IMR-90 (cell line): Measurements from ENCODE around the gene AXIN1. TPM values are rescaled to one million over a fixed set of nuclear protein-coding genes. Genes with fewer than 3 reads are reported as not detected.

ENCODE experiments used
- ATAC-seq: fragments of 200-7000 bp; cut with Tn5 transposase; 2 replicates; pipeline ENCODE4 v1.9.1; 2020; ENCODE audit warnings: low read depth, mild to moderate bottlenecking, moderate library complexity
- BruUV-seq: library from RNA; stranded (reverse); fragments of 400-500 nt; replicated peaks from 2 replicates; lab custom pipeline; 2021; lab: Mats Ljungman, UMichigan
- CTCF ChIA-PET: fragments of 300-600 bp; formaldehyde crosslinking; extraction: SDS; loops from one replicate; lab custom pipeline; 2021; ENCODE audit warnings: antibody characterized with exemption; lab: Yijun Ruan, JAX
- POLR2A ChIA-PET: fragments of 300-600 bp; sonication (Branson Sonifier 250); formaldehyde crosslinking; loops from one replicate; lab custom pipeline; 2022; ENCODE audit warnings: antibody characterized with exemption; ENCODE audit not compliant: unreplicated experiment; lab: Charles Lee
- DNase-seq: peaks from one replicate; pipeline ENCODE4 v3.0.0; 2013
- H2AFZ ChIP-seq: replicated peaks from 2 replicates; pipeline ENCODE3; 2013; ENCODE audit warnings: low read length, mild to moderate bottlenecking; ENCODE audit not compliant: poor library complexity
- H2AK5ac ChIP-seq: 2 replicates; pipeline ENCODE4 v1.6.1; 2013; ENCODE audit warnings: low read depth, low read length, inconsistent platforms
- H2AK9ac ChIP-seq: replicated peaks from 2 replicates; pipeline ENCODE3; 2013; ENCODE audit warnings: mild to moderate bottlenecking, low read depth, low read length, moderate library complexity; ENCODE audit not compliant: poor library complexity
- H2BK120ac ChIP-seq: 2 replicates; pipeline ENCODE4 v1.6.1; 2013; ENCODE audit warnings: low read depth, low read length, inconsistent platforms
- H2BK15ac ChIP-seq: 3 replicates; pipeline ENCODE4 v1.6.1; 2013; ENCODE audit warnings: low read depth, low read length, inconsistent platforms
- H2BK20ac ChIP-seq: 2 replicates; pipeline ENCODE4 v1.6.1; 2013; ENCODE audit warnings: low read depth, mild to moderate bottlenecking, inconsistent platforms, low read length, moderate library complexity
- H2BK5ac ChIP-seq: 2 replicates; pipeline ENCODE4 v1.6.1; 2013; ENCODE audit warnings: mild to moderate bottlenecking, low read depth, low read length, inconsistent platforms; ENCODE audit not compliant: poor library complexity, severe bottlenecking
- H3K14ac ChIP-seq: replicated peaks from 2 replicates; pipeline ENCODE4 v1.6.1; 2013; ENCODE audit warnings: low read depth, low read length, inconsistent platforms
- H3K18ac ChIP-seq: 2 replicates; pipeline ENCODE4 v1.6.1; 2013; ENCODE audit warnings: low read depth, low read length, control low read depth
- H3K23ac ChIP-seq: 2 replicates; pipeline ENCODE4 v1.6.1; 2013; ENCODE audit warnings: low read depth, low read length, inconsistent platforms
- H3K27ac ChIP-seq: 2 replicates; pipeline ENCODE4 v1.5.1; 2013; ENCODE audit warnings: mild to moderate bottlenecking, control low read depth, low read length; ENCODE audit not compliant: insufficient read depth
- H3K27me3 ChIP-seq: 2 replicates; pipeline ENCODE4 v1.6.1; 2013; ENCODE audit warnings: low read length; ENCODE audit not compliant: control insufficient read depth, insufficient read depth
- H3K36me3 ChIP-seq: 2 replicates; pipeline ENCODE4 v1.6.1; 2013; ENCODE audit warnings: low read length, mixed read lengths; ENCODE audit not compliant: control insufficient read depth, insufficient read depth
- H3K4ac ChIP-seq: 2 replicates; pipeline ENCODE4 v1.6.1; 2013; ENCODE audit warnings: low read depth, low read length, inconsistent platforms
- H3K4me1 ChIP-seq: 2 replicates; pipeline ENCODE4 v1.6.1; 2013; ENCODE audit warnings: low read length, mixed read lengths; ENCODE audit not compliant: control insufficient read depth, insufficient read depth
- H3K4me2 ChIP-seq: 2 replicates; pipeline ENCODE4 v1.6.1; 2013; ENCODE audit warnings: low read depth, mild to moderate bottlenecking, control low read depth, low read length, moderate library complexity
- H3K4me3 ChIP-seq: 2 replicates; pipeline ENCODE4 v1.5.1; 2013; ENCODE audit warnings: low read depth, mild to moderate bottlenecking, control low read depth, low read length, moderate library complexity; ENCODE audit not compliant: insufficient read depth
- H3K56ac ChIP-seq: 2 replicates; pipeline ENCODE4 v1.6.1; 2013; ENCODE audit warnings: low read length, inconsistent platforms; ENCODE audit not compliant: insufficient read depth; ENCODE audit errors: extremely low read depth
- H3K79me1 ChIP-seq, 2 experiments: 2 replicates each; pipeline ENCODE4 v1.6.1; 2013; ENCODE audit warnings: low read length in 2 of 2, inconsistent platforms in 1 of 2, low read depth in 1 of 2
- H3K9ac ChIP-seq: 2 replicates; pipeline ENCODE4 v1.6.1; 2013; ENCODE audit warnings: low read depth, low read length, control low read depth
- H3K9me1 ChIP-seq: 2 replicates; pipeline ENCODE4 v1.6.1; 2013; ENCODE audit warnings: low read length, inconsistent platforms; ENCODE audit not compliant: insufficient read depth
- H3K9me3 ChIP-seq: 2 replicates; pipeline ENCODE4 v1.6.1; 2013; ENCODE audit warnings: low read length; ENCODE audit not compliant: control insufficient read depth, insufficient read depth
- H4K20me1 ChIP-seq: 2 replicates; pipeline ENCODE4 v1.6.1; 2013; ENCODE audit warnings: low read length, inconsistent platforms; ENCODE audit not compliant: insufficient read depth
- H4K5ac ChIP-seq: 2 replicates; pipeline ENCODE4 v1.6.1; 2013; ENCODE audit warnings: mild to moderate bottlenecking, low read depth, low read length, control low read depth
- H4K8ac ChIP-seq, 2 experiments: 2 replicates each; pipeline ENCODE4 v1.6.1; 2013; ENCODE audit warnings: low read depth in 2 of 2, low read length in 2 of 2, control low read depth in 1 of 2, inconsistent platforms in 1 of 2
- H4K91ac ChIP-seq: 2 replicates; pipeline ENCODE4 v1.6.1; 2013; ENCODE audit warnings: low read depth, low read length, inconsistent platforms; ENCODE audit not compliant: insufficient read depth
- BHLHE40 ChIP-seq: fragments of 150-350 bp; IDR thresholded peaks from 2 replicates; pipeline ENCODE4 v1.6.1; 2016; ENCODE audit warnings: mild to moderate bottlenecking, low read depth, low read length
- CEBPB ChIP-seq: IDR thresholded peaks from 2 replicates; pipeline ENCODE4 v1.6.1; 2012; ENCODE audit warnings: low read depth, low read length, improper control_type of control experiment
- CHD1 ChIP-seq: IDR thresholded peaks from 2 replicates; pipeline ENCODE4 v1.6.1; 2012; ENCODE audit warnings: low read depth, low read length, improper control_type of control experiment
- CTCF ChIP-seq: conservative IDR thresholded peaks from 2 replicates; pipeline ENCODE4 v1.5.1; 2012; ENCODE audit warnings: mild to moderate bottlenecking, low read depth, low read length, improper control_type of control experiment
- ELK1 ChIP-seq: fragments of 150-350 bp; IDR thresholded peaks from 2 replicates; pipeline ENCODE4 v1.6.1; 2016; ENCODE audit warnings: low read depth, mild to moderate bottlenecking, low read length, moderate library complexity, borderline replicate concordance
- FOS ChIP-seq: fragments of 150-350 bp; IDR thresholded peaks from 2 replicates; pipeline ENCODE4 v1.6.1; 2016; ENCODE audit warnings: low read depth, low read length
- MAFK ChIP-seq: IDR thresholded peaks from 2 replicates; pipeline ENCODE4 v1.6.1; 2012; ENCODE audit warnings: low read depth, low read length, improper control_type of control experiment
- MAZ ChIP-seq: IDR thresholded peaks from 2 replicates; pipeline ENCODE4 v1.6.1; 2012; ENCODE audit warnings: low read depth, mild to moderate bottlenecking, low read length, improper control_type of control experiment, moderate library complexity, borderline replicate concordance
- MXI1 ChIP-seq: IDR thresholded peaks from 2 replicates; pipeline ENCODE4 v1.6.1; 2012; ENCODE audit warnings: low read depth, mild to moderate bottlenecking, low read length, moderate library complexity, borderline replicate concordance
- NFE2L2 ChIP-seq: fragments of 150-350 bp; IDR thresholded peaks from 2 replicates; pipeline ENCODE4 v1.6.1; 2016; ENCODE audit warnings: low read depth, mild to moderate bottlenecking, low read length
- POLR2A ChIP-seq: IDR thresholded peaks from 2 replicates; pipeline ENCODE4 v1.6.1; 2012; ENCODE audit warnings: mild to moderate bottlenecking, low read depth, low read length
- RAD21 ChIP-seq: IDR thresholded peaks from 2 replicates; pipeline ENCODE4 v1.6.1; 2012; ENCODE audit warnings: low read length, improper control_type of control experiment
- RCOR1 ChIP-seq: IDR thresholded peaks from 2 replicates; pipeline ENCODE4 v1.6.1; 2012; ENCODE audit warnings: mild to moderate bottlenecking, low read length, improper control_type of control experiment; ENCODE audit not compliant: insufficient replicate concordance
- RFX5 ChIP-seq: IDR thresholded peaks from 2 replicates; pipeline ENCODE4 v1.8.0; 2012; ENCODE audit warnings: low read depth, mild to moderate bottlenecking, low read length, moderate library complexity
- SMC3 ChIP-seq: fragments of 150-350 bp; IDR thresholded peaks from 2 replicates; pipeline ENCODE4 v1.6.1; 2016; ENCODE audit warnings: low read depth, mild to moderate bottlenecking, antibody characterized with exemption, low read length, moderate library complexity
- USF2 ChIP-seq: fragments of 150-350 bp; IDR thresholded peaks from 2 replicates; pipeline ENCODE4 v1.6.1; 2017; ENCODE audit warnings: mild to moderate bottlenecking, antibody characterized with exemption, low read length, low read depth
- WGBS, 2 experiments: methylation state at CpG; one replicate each; pipeline versions ENCODE4 v1.1.5 to v1.1.7; 2013; ENCODE audit warnings: missing lambda C conversion rate in 2 of 2; ENCODE audit not compliant: insufficient read length in 1 of 2; ENCODE audit errors: extremely low coverage in 2 of 2; 5-methylcytosine and 5-hydroxymethylcytosine counted together
- dilution Hi-C: fragments of 300-500 bp; cut with HindIII; formaldehyde crosslinking; loops from one replicate; pipeline ENCODE4 v1.14.3; 2018; ENCODE audit warnings: low sequenced_read_pairs; ENCODE audit not compliant: unreplicated experiment
- in situ Hi-C: fragments of 300-500 bp; cut with MboI; formaldehyde crosslinking; loops from 3 replicates; pipeline ENCODE4 v1.14.3; 2019; ENCODE audit warnings: low sequenced_read_pairs, inconsistent platforms, mixed read lengths
- intact Hi-C: fragments of 100-400 bp; cut with micrococcal nuclease; formaldehyde crosslinking; loops from 2 replicates; pipeline ENCODE4 v1.10.0; 2022
- polyA plus RNA-seq, 3 experiments: library from polyadenylated mRNA; depleted of rRNA; stranded (reverse); fragments of >200 nt; gene quantifications; 2 replicates each; pipeline ENCODE4 v1.2.3, GENCODE V29; 2012; ENCODE audit warnings: low replicate concordance in 1 of 3
- total RNA-seq: library from RNA; depleted of rRNA; stranded (reverse); fragments of >200 nt; gene quantifications from 2 replicates; pipeline ENCODE4 v1.2.3, GENCODE V29; 2012

AXIN1 gene
- total and polyA plus RNA-seq, 2 of the 4 experiments (the other 2 are of a cell fraction) = 10.9 to 14.2 TPM

- intact Hi-C loops (no loop called here), dilution Hi-C loops (no loop called here), in situ Hi-C loops (no loop called here)
- POLR2A ChIA-PET = no interaction called here
- H2AFZ ChIP-seq = no peak overlapping the region
- CTCF ChIA-PET = no interaction called here
- H3K56ac ChIP-seq = no peak overlapping the region
- no peak overlapping the region for H2AK5ac ChIP-seq
- H3K4ac ChIP-seq = no peak overlapping the region
- no peak overlapping the region for H4K91ac ChIP-seq
- H3K23ac ChIP-seq = no peak overlapping the region
- H4K20me1 ChIP-seq = peaks cover 79% of the 10 kb centered on the region
- H3K9me3 ChIP-seq = no peaks in the 10 kb centered on the region
- H3K4me1 ChIP-seq = no peaks in the 10 kb centered on the region
- H2BK20ac ChIP-seq = no peak overlapping the region
- no peak overlapping the region for H4K8ac ChIP-seq
- H3K14ac ChIP-seq = no peak overlapping the region
- peaks cover 37 to 73% of the 10 kb centered on the region in 2 experiments for H3K79me1 ChIP-seq
- no peak overlapping the region for H2BK5ac ChIP-seq
- DNase-seq (no peak), ATAC-seq (no peak)
- H4K5ac ChIP-seq = no peak overlapping the region
- H3K27me3 ChIP-seq = no peaks in the 10 kb centered on the region
- no peak overlapping the region for H3K27ac ChIP-seq
- H2BK120ac ChIP-seq = no peak overlapping the region
- no peak overlapping the region for H2AK9ac ChIP-seq
- no peak for TF ChIP-seq CEBPB
- TF ChIP-seq NFE2L2 = no peak
- no peak for TF ChIP-seq ELK1
- TF ChIP-seq CTCF = no peak
- TF ChIP-seq BHLHE40 = no peak
- TF ChIP-seq RCOR1 = no peak
- TF ChIP-seq MAFK = no peak
- TF ChIP-seq MXI1 = no peak
- TF ChIP-seq FOS = no peak
- TF ChIP-seq MAZ = no peak
- TF ChIP-seq SMC3 = no peak
- TF ChIP-seq RFX5 = no peak
- TF ChIP-seq POLR2A = no peak
- TF ChIP-seq CHD1 = no peak
- no peak for TF ChIP-seq USF2
- TF ChIP-seq RAD21 = no peak
- H3K18ac ChIP-seq = no peak overlapping the region
- H3K4me3 ChIP-seq = no peak overlapping the region
- WGBS, 2 experiments = no CpG with 5 or more reads among the region's 5 CpGs
- no TSS peak for BruUV-seq
- H3K36me3 ChIP-seq = peaks cover 8% of the 10 kb centered on the region
- H3K9me1 ChIP-seq = peaks cover 15% of the 10 kb centered on the region
- no peak overlapping the region for H3K4me2 ChIP-seq
- H2BK15ac ChIP-seq = no peak overlapping the region
- no peak overlapping the region for H3K9ac ChIP-seq
These were observed 32.3 kb downstream of the AXIN1 start for GRCh38 chr16:320206-320605.
